GM12892 (cell line): ENCODE measurements around the gene DIS3L.

Source experiments
- POLR2A ChIP-seq: IDR thresholded peaks from 2 replicates; pipeline ENCODE4 v1.6.1; 2011; ENCODE audit warnings: low read depth, low read length, control low read depth
- POLR2AphosphoS5 ChIP-seq: IDR thresholded peaks from 2 replicates; pipeline ENCODE4 v1.6.1; 2011; ENCODE audit warnings: low read depth, low read length, control low read depth

DNA sequence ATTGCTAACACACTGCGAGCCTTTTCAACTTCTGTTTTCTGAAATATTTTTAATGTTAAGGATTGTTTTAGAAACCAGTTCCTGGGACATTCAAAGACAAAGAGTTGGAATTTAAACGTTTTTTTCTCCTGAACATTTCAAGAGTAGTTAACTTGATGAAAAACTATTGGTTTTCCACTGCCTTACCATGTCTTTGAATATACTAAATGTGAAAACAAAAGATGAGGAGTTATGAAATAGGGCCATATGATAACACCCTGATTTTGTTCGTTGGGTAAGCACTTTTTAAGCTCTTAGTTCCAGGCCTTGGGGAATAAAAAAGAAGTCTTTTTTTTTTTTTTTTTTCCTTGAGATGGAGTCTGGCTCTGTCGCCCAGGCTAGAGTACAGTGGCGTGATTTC, 2.8 kb downstream of the DIS3L start:
- no peak for TF ChIP-seq POLR2AphosphoS5
- TF ChIP-seq POLR2A: no peak
